ENCODE results near the gene SETX. TPM values are rescaled to one million over a fixed set of nuclear protein-coding genes. Genes with fewer than 3 reads are reported as not detected.

Gene SETX
- total and polyA plus RNA-seq, 10 of the 15 experiments (the other 5 are each of a cell fraction or from before 2014, with no cell fraction given), result 15.8 to 75.7 (median 37.0) TPM

GRCh38 chr9:132312873-132313272, 41.9 kb downstream of the SETX start:
- Histone ChIP-seq H3K9ac (ENCODE audit: control insufficient read depth, insufficient read depth, low read length) (no peak overlapping the region), H3K36me3 (ENCODE audit: control insufficient read depth in 2 of 2, insufficient read depth in 2 of 2, low read length in 1 of 2) (peaks cover 0 to 31% of the 10 kb centered on the region in 2 experiments; a peak in 3 of 4 replicates), H4K20me1 (ENCODE audit: control insufficient read depth, insufficient read depth) (no peaks in the 10 kb centered on the region), H3K4me3 (no peak overlapping the region), H3K27ac (ENCODE audit: control insufficient read depth, insufficient read depth) (no peak overlapping the region), H3K79me2 (ENCODE audit: control insufficient read depth, insufficient read depth, low read length) (peaks cover 2% of the 10 kb centered on the region), H3K27me3 (replicated peaks in 1 of 2; ENCODE audit: control insufficient read depth in 2 of 2, insufficient read depth in 2 of 2, low read length in 1 of 2) (no peaks in the 10 kb centered on the region), H3K4me2 (ENCODE audit: control insufficient read depth, insufficient read depth) (no peak overlapping the region), H3K4me1 (ENCODE audit: control insufficient read depth, insufficient read depth, low read length) (no peaks in the 10 kb centered on the region), H2AFZ (ENCODE audit: control insufficient read depth, low read depth, low read length) (no peak overlapping the region), H3K9me3 (replicated peaks; ENCODE audit: control insufficient read depth, insufficient read depth, low read length) (no peaks in the 10 kb centered on the region)
- POLR2A ChIA-PET, result interaction anchor here (1.5 kb wide), 1 partner anchor 38 kb away, joined by 4 read pairs; no protein-coding TSS in a partner anchor
- intact Hi-C loops (cut with micrococcal nuclease; ENCODE audit: unreplicated experiment), result no loop called here
- RAD21 ChIA-PET (ENCODE audit: unreplicated experiment), result interaction anchor here (0.6 to 1.1 kb wide), 2 partner anchors 38 to 916 kb away, joined by 3 to 5 read pairs; no protein-coding TSS in a partner anchor
- SMC1A ChIA-PET (ENCODE audit: uncharacterized antibody, unreplicated experiment), result interaction anchor here (1.5 kb wide), 1 partner anchor 38 kb away, joined by 4 read pairs; no protein-coding TSS in a partner anchor
- WGBS (ENCODE audit: insufficient coverage, insufficient replicate concordance, low lambda C conversion rate, missing lambda C conversion rate), result 98% methylated on average over 2 of the region's 2 CpGs
- no peak for ATAC-seq
- in situ Hi-C loops (cut with MboI), result no loop called here
- DNase-seq (ENCODE audit: low read depth, low spot score), result no peak
- CTCF ChIA-PET, result interaction anchor here (1.2 to 1.8 kb wide), 2 partner anchors 37 to 69 kb away, joined by 3 to 5 read pairs; no protein-coding TSS in a partner anchor
- no peak for TF ChIP-seq NR2C2 (IDR thresholded peaks at IDR 0.05; ENCODE audit: borderline replicate concordance, control insufficient read depth, insufficient read length, low read depth)
- TF ChIP-seq ZBTB11 (CRISPR knock-in tag; IDR thresholded peaks at IDR 0.05), result no peak
- no peak for TF ChIP-seq DPF2 (IDR thresholded peaks at IDR 0.05)
- TF ChIP-seq NFXL1 (IDR thresholded peaks at IDR 0.05; ENCODE audit: borderline replicate concordance), result no peak
- no peak for TF ChIP-seq JUNB (IDR thresholded peaks at IDR 0.05)
- no peak for TF ChIP-seq CUX1 (IDR thresholded peaks at IDR 0.05; ENCODE audit: insufficient replicate concordance, low read depth, low read length)
- TF ChIP-seq TBL1XR1 (IDR thresholded peaks at IDR 0.05; ENCODE audit: low read depth, low read length), result no peak
- TF ChIP-seq KLF5 (IDR thresholded peaks at IDR 0.05; ENCODE audit: partially characterized antibody), result no peak
- TF ChIP-seq NFYA (IDR thresholded peaks at IDR 0.05; ENCODE audit: borderline replicate concordance, low read depth, low read length), result no peak
- no peak for TF ChIP-seq NR2F1 (conservative IDR thresholded peaks at IDR 0.05)
- no peak for TF ChIP-seq ZNF207 (IDR thresholded peaks at IDR 0.05; ENCODE audit: borderline replicate concordance)
- no peak for TF ChIP-seq HDAC6 (IDR thresholded peaks at IDR 0.05; ENCODE audit: unreplicated experiment)
- no peak for TF ChIP-seq HDGF (IDR thresholded peaks at IDR 0.05)
- no TSS peak for BruUV-seq (replicated peaks)
- FAIRE-seq, result no peak

Measured in GM12878 (cell line).